Fibroblast of the aortic adventitia (primary cell): ENCODE data around the gene UQCR11. TPM values are rescaled to one million over a fixed set of nuclear protein-coding genes. Genes with fewer than 3 reads are reported as not detected.

Source experiments
- DNase-seq: peaks from one replicate; pipeline ENCODE4 v3.0.0-alpha.2; 2010; ENCODE audit warnings: low read depth
- H3K4me3 ChIP-seq: 2 replicates; pipeline ENCODE4 v1.5.1; 2011; ENCODE audit warnings: low read depth, mild to moderate bottlenecking, control low read depth, low read length, moderate library complexity
- CTCF ChIP-seq: IDR thresholded peaks from 2 replicates; pipeline ENCODE4 v1.5.1; 2011; ENCODE audit warnings: mild to moderate bottlenecking, low read length, control low read depth, inconsistent platforms; ENCODE audit not compliant: insufficient read depth
- total RNA-seq: library from RNA; depleted of rRNA; stranded (reverse); fragments of >200 nt; gene quantifications from 2 replicates; pipeline ENCODE4 v1.2.3, GENCODE V29; 2012; ENCODE audit warnings: low replicate concordance

UQCR11 gene
- total RNA-seq, 1 donor: 37.6 TPM

GRCh38 chr19:1610579-1610978, 5.3 kb upstream of the UQCR11 start:
- DNase-seq: no peak
- H3K4me3 ChIP-seq: no peak overlapping the region
- TF ChIP-seq CTCF: no peak

GRCh38 chr19:1609680-1610474, 4.6 kb upstream of the UQCR11 start:
- DNase-seq: no peak
- TF ChIP-seq CTCF: no peak
- H3K4me3 ChIP-seq: no peak overlapping the region

GRCh38 chr19:1609103-1609396, 3.8 kb upstream of the UQCR11 start:
- no peak for TF ChIP-seq CTCF
- DNase-seq: no peak
- no peak overlapping the region for H3K4me3 ChIP-seq

GRCh38 chr19:1608359-1609102, 3.3 kb upstream of the UQCR11 start:
- no peak for TF ChIP-seq CTCF

GRCh38 chr19:1606138-1606651, 933 bp upstream of the UQCR11 start:
- no peak for DNase-seq
- peak overlapping the region; percentile 78 for H3K4me3 ChIP-seq
- TF ChIP-seq CTCF: no peak

More at GRCh38 chr19:1608359-1609102, 3.3 kb upstream of the UQCR11 start:
- H3K4me3 ChIP-seq: no peak overlapping the region
- no peak for DNase-seq

GRCh38 chr19:1602091-1602707, 3.1 kb downstream of the UQCR11 start:
- no peak for DNase-seq
- H3K4me3 ChIP-seq: no peak overlapping the region
- no peak for TF ChIP-seq CTCF
